SK-N-SH treated with all-trans-retinoic acid at 6 μM for 48 hours (cell line): ENCODE results near the gene OR2AT4.

Experiments used
- ARNTL ChIP-seq: fragments of 450-650 bp; formaldehyde crosslinking; IDR thresholded peaks from 2 replicates; pipeline ENCODE4 v1.5.0; 2020; ENCODE audit warnings: low read depth, mild to moderate bottlenecking, moderate library complexity, borderline replicate concordance
- CREB5 ChIP-seq: fragments of 250-450 bp; sonication (Bioruptor Pico); IDR thresholded peaks from 2 replicates; pipeline ENCODE4 v1.5.1; 2020; ENCODE audit warnings: low read depth, mild to moderate bottlenecking, moderate library complexity
- ESRRG ChIP-seq: fragments of 250-450 bp; sonication (Bioruptor Pico); IDR thresholded peaks from 2 replicates; pipeline ENCODE4 v1.6.1; 2021; ENCODE audit warnings: mild to moderate bottlenecking
- GLIS3 ChIP-seq: fragments of 250-450 bp; sonication (Bioruptor Pico); IDR thresholded peaks from 2 replicates; pipeline ENCODE4 v1.5.0; 2020; ENCODE audit warnings: mild to moderate bottlenecking, moderate library complexity
- ISL1 ChIP-seq: fragments of 250-450 bp; sonication (Bioruptor Pico); IDR thresholded peaks from 2 replicates; pipeline ENCODE4 v2.1.2; 2022; ENCODE audit warnings: mild to moderate bottlenecking, moderate library complexity
- OSR1 ChIP-seq: fragments of 250-450 bp; sonication (Bioruptor Pico); IDR thresholded peaks from 2 replicates; pipeline ENCODE4 v1.8.0; 2022; ENCODE audit warnings: moderate library complexity, mild to moderate bottlenecking, inconsistent platforms
- PATZ1 ChIP-seq: fragments of 250-450 bp; sonication (Bioruptor Pico); IDR thresholded peaks from 2 replicates; pipeline ENCODE4 v1.8.0; 2020; ENCODE audit warnings: mild to moderate bottlenecking, moderate library complexity, borderline replicate concordance
- POU6F1 ChIP-seq: fragments of 250-450 bp; sonication (Bioruptor Pico); IDR thresholded peaks from 2 replicates; pipeline ENCODE4 v1.8.0; 2021; ENCODE audit warnings: low read depth, mild to moderate bottlenecking, moderate library complexity, borderline replicate concordance
- TSHZ2 ChIP-seq: fragments of 250-450 bp; sonication (Bioruptor Pico); IDR thresholded peaks from 2 replicates; pipeline ENCODE4 v1.5.0; 2020; ENCODE audit warnings: mild to moderate bottlenecking, moderate library complexity
- ZFP3 ChIP-seq: fragments of 250-450 bp; sonication (Bioruptor Pico); IDR thresholded peaks from 2 replicates; pipeline ENCODE4 v1.5.0; 2020; ENCODE audit warnings: mild to moderate bottlenecking, moderate library complexity
- ZFP30 ChIP-seq: fragments of 450-650 bp; formaldehyde crosslinking; IDR thresholded peaks from 2 replicates; pipeline ENCODE4 v1.5.0; 2022; ENCODE audit warnings: mild to moderate bottlenecking, moderate library complexity
- ZNF565 ChIP-seq: fragments of 450-650 bp; formaldehyde crosslinking; conservative IDR thresholded peaks from 2 replicates; pipeline ENCODE4 v1.5.0; 2020; ENCODE audit warnings: low read depth, mild to moderate bottlenecking, moderate library complexity
- ZNF70 ChIP-seq: fragments of 450-650 bp; formaldehyde crosslinking; IDR thresholded peaks from 2 replicates; pipeline ENCODE4 v1.5.0; 2020; ENCODE audit warnings: mild to moderate bottlenecking, moderate library complexity
- ZNF8 ChIP-seq: fragments of 450-650 bp; formaldehyde crosslinking; IDR thresholded peaks from 2 replicates; pipeline ENCODE4 v1.5.0; 2020; ENCODE audit warnings: mild to moderate bottlenecking, moderate library complexity

GRCh38 chr11:75132080-75132479 is 35.4 kb upstream of the OR2AT4 start:
- no peak for TF ChIP-seq ESRRG (CRISPR knock-in tag)
- no peak for TF ChIP-seq POU6F1
- TF ChIP-seq ZFP3 (CRISPR knock-in tag), result no peak
- no peak for TF ChIP-seq ZFP30 (CRISPR knock-in tag)
- TF ChIP-seq ARNTL, result no peak
- no peak for TF ChIP-seq ZNF8 (CRISPR knock-in tag)
- TF ChIP-seq ZNF565 (CRISPR knock-in tag), result no peak
- TF ChIP-seq GLIS3, result no peak
- TF ChIP-seq OSR1 (CRISPR knock-in tag), result no peak
- TF ChIP-seq ZNF70 (CRISPR knock-in tag), result no peak
- TF ChIP-seq ISL1 (CRISPR knock-in tag), result no peak
- TF ChIP-seq PATZ1 (CRISPR knock-in tag), result no peak
- no peak for TF ChIP-seq TSHZ2 (CRISPR knock-in tag)
- TF ChIP-seq CREB5 (CRISPR knock-in tag), result no peak
